Measurements from ENCODE around the gene RCOR3.

- TF ChIP-seq EZH2phosphoT487 (IDR thresholded peaks at IDR 0.05) (no peak), CTCF (IDR thresholded peaks at IDR 0.05) (no peak), EZH2 (IDR thresholded peaks at IDR 0.05) (no peak)
Measured at GRCh38 chr1:211309617-211310016, 50.5 kb downstream of the RCOR3 start.
